LNCaP clone FGC (cell line): Measurements from ENCODE around the gene C1QTNF7.

Experiments
- DNase-seq: peaks from one replicate; pipeline ENCODE4 v3.0.0-alpha.2; 2011; ENCODE audit warnings: low read depth
- H3K4me3 ChIP-seq: 2 replicates; pipeline ENCODE4 v1.5.1; 2011; ENCODE audit warnings: mild to moderate bottlenecking, low read depth, low read length, control low read depth
- TF ChIP-seq, protein P1 (sequence below): IDR thresholded peaks from 2 replicates; pipeline ENCODE4 v1.5.1; 2012; ENCODE audit warnings: mild to moderate bottlenecking; ENCODE audit not compliant: control insufficient read depth, insufficient read depth; ENCODE audit errors: extremely low read depth

Gene C1QTNF7

DNA sequence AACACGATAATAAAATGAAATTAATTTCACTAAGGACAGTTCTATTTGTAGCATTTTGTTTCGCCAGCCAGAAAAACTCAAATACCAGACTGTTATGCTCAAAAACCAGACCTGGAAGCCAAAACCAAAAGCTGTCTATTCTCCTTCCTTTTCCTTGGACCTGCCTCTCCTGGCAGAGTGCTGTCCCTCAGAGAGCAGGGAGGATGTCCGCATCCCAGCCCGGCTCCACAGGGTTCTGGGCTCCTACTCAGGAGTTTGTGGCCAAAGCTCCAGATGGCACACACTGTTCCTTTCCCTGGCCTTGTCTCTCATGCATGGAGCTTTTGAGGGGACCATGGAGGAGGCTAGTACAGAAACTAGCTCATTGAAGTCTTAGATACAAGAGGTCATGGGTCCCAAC is 41.9 kb upstream of the C1QTNF7 start:
- TF ChIP-seq, protein P1, sequence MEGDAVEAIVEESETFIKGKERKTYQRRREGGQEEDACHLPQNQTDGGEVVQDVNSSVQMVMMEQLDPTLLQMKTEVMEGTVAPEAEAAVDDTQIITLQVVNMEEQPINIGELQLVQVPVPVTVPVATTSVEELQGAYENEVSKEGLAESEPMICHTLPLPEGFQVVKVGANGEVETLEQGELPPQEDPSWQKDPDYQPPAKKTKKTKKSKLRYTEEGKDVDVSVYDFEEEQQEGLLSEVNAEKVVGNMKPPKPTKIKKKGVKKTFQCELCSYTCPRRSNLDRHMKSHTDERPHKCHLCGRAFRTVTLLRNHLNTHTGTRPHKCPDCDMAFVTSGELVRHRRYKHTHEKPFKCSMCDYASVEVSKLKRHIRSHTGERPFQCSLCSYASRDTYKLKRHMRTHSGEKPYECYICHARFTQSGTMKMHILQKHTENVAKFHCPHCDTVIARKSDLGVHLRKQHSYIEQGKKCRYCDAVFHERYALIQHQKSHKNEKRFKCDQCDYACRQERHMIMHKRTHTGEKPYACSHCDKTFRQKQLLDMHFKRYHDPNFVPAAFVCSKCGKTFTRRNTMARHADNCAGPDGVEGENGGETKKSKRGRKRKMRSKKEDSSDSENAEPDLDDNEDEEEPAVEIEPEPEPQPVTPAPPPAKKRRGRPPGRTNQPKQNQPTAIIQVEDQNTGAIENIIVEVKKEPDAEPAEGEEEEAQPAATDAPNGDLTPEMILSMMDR: no peak
- H3K4me3 ChIP-seq: no peak overlapping the region
- DNase-seq: no peak

DNA sequence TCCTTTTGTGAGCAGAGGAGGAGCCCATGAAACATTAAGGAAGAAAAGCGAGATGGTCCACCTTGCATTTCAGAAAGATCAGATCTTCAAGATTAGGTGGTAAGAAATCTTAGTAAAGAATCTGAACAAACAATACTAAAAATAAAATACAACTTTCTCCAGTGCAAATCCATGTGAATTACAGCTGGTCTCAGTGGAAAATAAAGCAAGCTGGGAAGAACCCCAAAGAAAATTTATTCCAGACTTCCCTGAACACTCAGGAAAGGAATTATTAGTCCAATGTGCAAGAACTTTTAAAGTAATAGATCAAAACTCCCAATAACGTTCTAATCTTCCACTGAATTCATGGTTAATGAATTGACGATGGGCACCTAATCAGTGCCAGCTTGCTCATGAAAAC is 37.3 kb upstream of the C1QTNF7 start:
- DNase-seq: no peak
- TF ChIP-seq, protein P1: no peak
- H3K4me3 ChIP-seq: no peak overlapping the region

DNA sequence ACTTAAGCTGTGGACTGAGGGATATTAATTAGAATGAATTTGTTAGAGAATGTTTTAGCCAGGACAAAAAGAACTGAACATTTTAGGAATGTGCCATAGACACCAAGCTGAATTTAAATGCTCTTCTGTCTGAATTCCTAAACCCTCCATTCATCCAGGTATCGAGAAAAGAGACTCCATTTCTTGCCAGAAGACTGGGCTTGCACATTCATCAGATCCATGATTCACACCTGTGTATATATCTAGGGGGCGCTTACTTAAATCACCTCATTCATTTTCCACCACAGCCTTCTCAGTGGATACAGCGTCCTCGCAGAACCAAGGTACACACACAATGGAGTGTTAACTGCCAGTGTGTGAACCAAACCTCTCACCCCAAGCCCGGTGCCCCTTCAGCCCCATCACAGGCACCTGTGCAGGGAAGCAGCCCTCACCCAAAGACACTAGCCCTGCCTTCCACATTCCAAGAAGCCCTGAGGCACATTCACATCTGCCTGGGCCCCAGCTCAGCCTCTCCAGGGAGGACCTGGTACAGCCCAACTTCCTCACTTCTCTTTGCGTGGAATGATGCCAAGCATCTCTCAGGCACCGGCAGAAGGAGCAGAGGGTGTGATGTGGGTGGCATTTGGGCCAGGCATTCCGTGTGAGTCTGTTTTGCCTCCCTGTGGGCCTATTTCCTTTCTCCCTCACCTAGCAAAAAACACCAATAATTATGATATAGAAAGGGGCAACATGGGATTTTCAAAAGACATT is 35.6 kb upstream of the C1QTNF7 start:
- no peak overlapping the region for H3K4me3 ChIP-seq
- no peak for DNase-seq
- TF ChIP-seq, protein P1: no peak

DNA sequence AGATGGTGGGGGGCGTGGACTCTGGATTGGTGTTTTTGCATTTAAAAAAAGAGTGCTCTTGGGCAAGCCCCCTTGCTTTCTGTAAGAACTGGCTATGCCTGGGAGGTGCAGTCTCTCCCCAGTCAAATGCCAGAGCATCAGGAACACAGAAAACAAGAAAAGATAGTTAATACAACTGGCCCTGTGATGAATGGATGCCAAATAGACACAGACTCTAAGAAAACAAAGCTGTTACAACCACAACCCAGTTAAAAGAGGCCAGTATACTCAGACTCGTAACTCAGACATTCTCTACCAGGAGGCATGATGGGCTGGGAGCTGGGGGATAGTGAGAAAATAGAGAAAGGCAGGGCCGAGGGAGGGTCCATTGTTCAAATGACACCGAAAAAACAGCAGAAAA is 32.5 kb upstream of the C1QTNF7 start:
- DNase-seq: no peak
- TF ChIP-seq, protein P1: no peak

DNA sequence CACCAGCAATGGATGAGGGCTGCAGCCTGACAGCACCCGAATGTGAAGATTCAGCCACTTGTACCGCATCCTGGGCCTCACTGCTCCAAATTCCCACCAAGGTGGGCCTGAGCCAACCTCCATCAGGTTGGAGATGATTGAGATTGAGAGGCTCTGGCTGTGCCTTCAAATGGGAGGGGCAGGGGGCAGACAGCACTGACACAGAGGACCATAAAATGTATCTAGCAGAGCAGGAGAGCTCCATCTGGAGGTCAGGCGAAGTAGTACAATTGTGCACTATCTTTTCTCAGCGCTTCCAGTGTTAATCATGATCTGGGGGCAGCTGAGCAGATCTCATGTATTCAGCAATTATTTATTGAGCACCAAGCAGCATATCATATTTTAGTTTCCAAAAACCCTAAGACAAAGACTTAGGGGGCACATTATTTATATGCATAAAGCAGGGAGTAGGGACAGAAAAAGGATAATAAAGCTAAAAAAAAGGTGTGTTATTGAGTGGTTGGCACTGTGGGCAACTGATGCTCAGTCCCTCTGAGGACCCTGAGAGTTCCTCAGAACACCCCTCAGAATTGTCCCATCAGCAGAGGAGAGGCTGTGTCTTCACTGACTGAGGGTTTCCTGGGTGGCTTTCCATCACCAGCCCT is 31.6 kb upstream of the C1QTNF7 start:
- TF ChIP-seq, protein P1: peak; percentile 89
- no peak overlapping the region for H3K4me3 ChIP-seq
- DNase-seq: no peak

More for the DNA sequence above, 32.5 kb upstream of the C1QTNF7 start:
- no peak overlapping the region for H3K4me3 ChIP-seq

DNA sequence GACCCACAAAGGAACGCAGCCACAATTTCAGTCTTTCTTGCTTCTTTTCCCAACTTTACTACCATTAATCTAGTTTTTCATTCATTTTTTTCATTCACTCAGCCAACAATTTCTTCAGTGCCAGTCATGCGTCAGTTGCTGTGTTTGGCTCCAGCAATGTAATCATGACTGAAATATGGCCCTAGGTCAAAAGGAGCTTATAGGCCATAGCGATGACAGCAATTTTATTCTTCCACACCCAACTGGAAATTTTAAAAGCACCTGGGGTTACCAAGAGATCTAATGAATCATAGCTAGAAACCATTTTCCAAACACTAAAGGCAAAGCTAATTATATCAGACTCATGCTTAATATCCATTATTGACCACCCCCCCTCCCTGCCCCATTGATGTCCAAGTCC is 29.8 kb upstream of the C1QTNF7 start:
- H3K4me3 ChIP-seq: no peak overlapping the region
- no peak for DNase-seq
- TF ChIP-seq, protein P1: no peak
